GM21528 (cell line): ENCODE data around the gene DKC1.
"Not testable (repeated sequence)": the region's sequence is repeated elsewhere in the genome, so short reads cannot be mapped to it uniquely, and the experiment has no call there.

Source experiments
- ATAC-seq: cut with Tn5 transposase; IDR thresholded peaks from one replicate; pipeline ENCODE4 v1.9.1; 2021; ENCODE audit warnings: mild to moderate bottlenecking, moderate library complexity; ENCODE audit not compliant: unreplicated experiment, low FRiP score

The DKC1 gene

DNA sequence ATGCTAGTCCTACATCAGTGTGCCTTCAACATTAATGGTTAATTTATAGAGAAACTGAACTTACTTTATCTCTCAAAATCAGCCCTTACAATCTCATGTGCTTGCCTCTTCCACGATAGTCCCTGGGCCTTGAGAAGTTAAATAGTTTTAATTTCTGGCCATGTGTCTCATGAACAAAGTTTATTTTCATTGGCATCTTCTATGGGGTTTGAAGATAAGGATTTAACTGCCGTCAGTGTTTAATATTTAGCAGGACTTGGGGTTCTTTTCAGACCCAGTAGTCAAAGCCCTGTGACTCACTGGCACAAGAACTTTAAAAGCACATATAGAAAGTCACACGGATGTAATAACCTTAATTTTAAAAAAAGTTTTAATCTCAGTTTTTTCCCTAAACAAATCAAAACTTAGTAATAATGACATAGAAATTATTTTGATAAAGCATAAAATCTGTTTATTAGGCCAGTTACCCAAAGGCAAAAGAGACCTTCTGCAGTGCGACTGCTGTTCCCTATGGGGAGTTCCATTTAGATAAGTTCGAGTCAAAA is 52.7 kb downstream of the DKC1 start:
- ATAC-seq: no peak

DNA sequence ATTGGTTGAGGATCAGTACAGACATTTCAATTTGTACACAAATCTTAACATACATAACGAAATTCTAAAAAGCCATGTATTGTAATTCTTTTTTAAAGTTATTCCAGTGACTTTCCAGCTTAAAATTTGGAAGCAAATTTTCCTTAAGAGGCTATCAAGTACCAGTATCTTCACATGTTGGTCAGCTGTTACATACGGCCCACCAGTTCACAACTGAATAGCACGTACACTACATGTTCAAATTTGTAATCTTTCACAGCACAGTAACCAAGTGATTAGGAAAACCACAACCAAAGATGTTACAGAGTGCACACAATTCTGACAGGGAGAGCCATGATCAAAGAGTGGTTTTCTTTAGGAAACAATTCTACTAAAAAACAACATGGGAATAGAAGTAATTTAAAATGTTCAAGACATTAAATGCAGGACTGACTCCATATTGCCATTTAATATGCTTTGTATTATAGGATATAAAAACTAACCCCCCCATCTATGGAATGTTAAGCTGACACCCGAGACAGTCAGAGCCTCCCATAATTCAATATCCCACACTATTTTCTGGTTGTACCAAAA is 53.7 kb downstream of the DKC1 start:
- not testable (repeated sequence) for ATAC-seq

DNA sequence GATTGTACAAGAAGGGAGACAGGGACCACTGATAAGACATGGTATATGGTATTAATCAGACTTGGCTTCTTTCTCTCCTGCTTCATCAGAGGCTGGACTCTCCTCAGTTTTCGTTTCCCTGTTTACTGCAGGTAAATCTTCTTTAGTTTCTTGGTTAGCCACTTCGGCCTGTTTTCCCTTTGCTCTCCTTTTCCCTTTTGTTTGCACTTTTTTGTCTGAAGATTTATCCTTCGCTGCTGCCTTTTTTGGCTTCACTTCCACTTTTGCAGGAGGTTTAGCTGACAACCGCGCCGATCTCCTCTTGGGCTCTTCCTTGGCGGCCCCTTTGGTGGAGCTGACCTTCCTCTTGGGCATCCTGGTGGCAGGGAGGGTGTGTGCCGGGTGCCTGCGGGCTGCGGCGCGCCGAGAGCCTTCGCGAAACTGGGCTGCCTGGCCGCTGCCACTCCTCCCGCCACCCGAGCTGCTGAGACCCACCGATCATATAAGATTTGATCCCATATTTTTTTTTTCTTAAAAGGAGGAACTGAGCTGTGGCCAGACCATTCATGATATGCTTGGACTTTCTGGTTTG is 54.5 kb downstream of the DKC1 start:
- ATAC-seq: not testable (repeated sequence)

DNA sequence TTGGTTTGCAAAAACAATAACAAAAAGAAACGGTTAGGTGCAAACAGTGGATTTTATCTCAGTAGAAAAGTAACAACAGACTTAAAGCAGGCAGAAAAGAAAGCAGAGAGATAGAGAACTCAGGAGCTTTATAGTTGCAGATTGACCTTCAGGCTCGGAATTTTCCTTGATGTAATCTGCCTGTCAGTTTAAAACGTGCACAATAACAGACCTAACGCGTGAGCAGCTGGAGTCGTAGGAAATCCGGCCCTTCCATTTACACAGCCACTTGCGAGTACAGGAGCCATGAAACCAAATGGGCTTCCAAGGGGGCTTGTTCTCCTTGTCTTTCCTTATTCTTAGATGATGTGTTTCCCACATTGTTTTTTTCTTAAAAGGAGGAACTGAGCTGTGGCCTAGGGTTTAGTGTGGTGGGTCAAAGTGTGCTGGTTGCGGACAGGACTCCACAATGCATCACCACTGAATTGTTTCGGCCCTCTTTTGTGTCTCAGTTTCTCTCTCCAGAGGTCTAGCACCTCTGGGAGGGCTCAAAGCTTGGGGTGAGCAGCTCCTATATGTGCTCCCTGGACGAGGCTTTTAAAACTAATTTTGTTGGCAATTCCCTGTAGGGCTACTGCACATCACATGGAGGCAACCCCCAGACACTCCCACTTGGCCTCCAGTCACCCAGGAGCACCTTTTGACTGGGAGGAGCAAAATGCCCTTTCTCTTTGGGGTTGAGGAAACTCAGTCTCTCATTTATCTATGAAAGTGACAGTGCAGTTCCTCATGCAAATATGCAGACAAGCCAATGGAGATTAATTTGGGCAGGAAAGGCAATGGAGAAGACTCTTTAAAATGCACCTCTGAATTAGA is 56.5 kb downstream of the DKC1 start:
- no peak for ATAC-seq

DNA sequence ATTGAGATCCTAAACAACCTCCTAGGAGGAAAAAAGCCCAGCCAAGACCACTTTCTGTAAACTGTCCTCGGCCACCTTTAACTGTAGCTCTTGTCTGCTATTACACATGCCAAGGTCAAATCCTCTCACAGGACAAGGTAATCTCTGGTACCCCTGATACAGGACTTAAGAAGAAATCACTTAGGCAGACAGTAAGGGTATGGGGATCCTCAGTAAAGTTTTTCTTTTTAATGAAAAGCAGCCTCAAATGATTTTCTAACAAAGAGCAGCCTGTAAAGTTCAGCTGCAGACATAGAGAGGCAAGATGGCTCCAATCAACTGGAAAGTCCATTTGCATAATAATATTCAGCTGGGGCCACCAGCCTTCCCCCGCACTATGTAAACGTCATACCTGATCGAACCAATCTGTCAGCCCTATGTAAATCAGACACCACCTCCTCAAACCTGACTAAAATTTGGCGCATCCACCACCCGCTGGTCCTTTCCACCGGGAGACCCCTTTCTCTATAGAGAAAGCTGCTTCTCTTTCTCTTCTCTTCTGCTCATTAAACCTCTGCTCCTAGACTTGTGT is 57.2 kb downstream of the DKC1 start:
- ATAC-seq: no peak

DNA sequence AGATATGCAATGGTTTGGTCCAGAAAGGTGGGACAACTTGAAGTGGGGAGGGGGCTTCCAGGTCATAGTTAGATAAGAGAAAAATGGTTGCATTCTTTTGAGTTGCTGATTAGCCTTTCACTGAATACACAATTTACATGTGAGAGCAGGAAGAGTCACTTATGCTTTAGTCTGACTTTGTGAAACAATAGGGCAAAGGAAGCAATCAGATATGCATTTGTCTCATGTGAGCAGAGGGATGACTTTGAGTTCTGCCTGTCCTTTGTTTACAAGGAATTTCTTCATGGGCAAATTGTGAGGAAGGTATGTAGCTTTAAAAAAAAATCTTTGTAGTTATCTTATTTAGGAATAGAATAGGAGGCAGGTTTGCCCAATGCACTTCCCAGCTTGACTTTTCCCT is 58.9 kb downstream of the DKC1 start:
- ATAC-seq: no peak

DNA sequence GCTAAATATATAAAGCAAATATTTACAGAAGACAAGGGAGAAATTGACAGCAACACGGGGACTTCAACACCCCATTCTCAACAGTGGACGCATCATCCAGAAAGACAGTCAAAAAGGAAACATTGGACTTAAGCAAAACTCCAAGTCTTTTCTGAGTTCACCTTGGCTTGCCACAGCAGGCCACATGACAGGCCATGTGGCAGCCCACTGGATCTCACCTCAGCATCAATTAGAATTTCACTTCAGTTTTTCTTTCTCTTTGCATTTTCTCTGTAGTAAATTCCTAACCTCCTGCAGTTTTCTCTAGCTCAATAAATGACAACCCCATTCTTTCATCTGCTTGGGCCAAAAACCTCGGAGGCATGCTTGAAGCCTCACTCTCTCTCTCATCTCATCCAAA is 59.4 kb downstream of the DKC1 start:
- no peak for ATAC-seq

DNA sequence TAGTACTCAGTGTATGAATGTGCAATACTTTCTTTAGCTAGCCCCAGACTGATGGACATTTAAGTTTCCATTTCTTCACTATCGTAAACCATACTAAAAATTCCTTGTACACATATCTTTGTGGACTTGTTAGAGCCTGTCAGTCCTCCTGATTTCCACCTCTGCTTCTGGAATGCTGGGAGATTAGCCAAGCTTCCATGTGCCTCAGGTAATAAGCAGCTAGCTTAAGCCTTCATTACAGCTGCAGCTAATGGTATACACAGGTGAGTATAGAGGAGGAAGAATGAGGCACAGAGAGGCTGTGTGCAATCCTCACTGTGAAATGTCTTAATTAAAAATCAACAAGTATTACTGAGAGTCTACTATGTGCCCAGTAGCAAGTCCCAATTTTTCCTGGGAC is 62.0 kb downstream of the DKC1 start:
- ATAC-seq: no peak

DNA sequence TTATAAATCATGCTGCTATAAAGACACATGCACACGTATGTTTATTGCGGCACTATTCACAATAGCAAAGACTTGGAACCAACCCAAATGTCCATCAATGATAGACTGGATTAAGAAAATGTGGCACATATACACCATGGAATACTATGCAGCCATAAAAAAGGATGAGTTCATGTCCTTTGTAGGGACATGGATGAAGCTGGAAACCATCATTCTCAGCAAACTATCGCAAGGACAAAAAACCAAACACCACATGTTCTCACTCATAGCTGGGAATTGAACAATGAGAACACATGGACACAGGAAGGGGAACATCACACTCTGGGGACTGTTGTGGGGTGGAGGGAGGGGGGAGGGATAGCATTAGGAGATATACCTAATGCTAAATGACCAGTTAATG is 62.9 kb downstream of the DKC1 start:
- not testable (repeated sequence) for ATAC-seq
